ENCODE results near the gene HECTD1.

- no peak for TF ChIP-seq CTCF (IDR thresholded peaks at IDR 0.05)
- no peak for TF ChIP-seq POLR2A (IDR thresholded peaks at IDR 0.05)
Measured at GRCh38 chr14:31216359-31216758, 8.8 kb upstream of the HECTD1 start.

Measured in testis (tissue), 2 donors.